ENCODE measurements around the gene PARP6. TPM values are rescaled to one million over a fixed set of nuclear protein-coding genes. Genes with fewer than 3 reads are reported as not detected.

PARP6 gene
- total RNA-seq, 1 experiment from 2014 or later = 28.8 TPM

- Histone ChIP-seq H3K27me3 (ENCODE audit: control insufficient read depth, insufficient read depth, low read length) (peaks cover 2% of the 10 kb centered on the region; the same call in 1 of the 2 replicates), H3K36me3 (replicated peaks; ENCODE audit: control insufficient read depth, insufficient read depth, low read length) (no peaks in the 10 kb centered on the region), H3K4me3 (ENCODE audit: insufficient read depth, low read depth, low read length) (peak within 1 kb of the TSS; percentile 100)
- DNase-seq = peak; percentile 99
Observed at GRCh38 chr15:72231066-72231832, 41.1 kb downstream of the PARP6 start, which contains the start of gene PKM. Gene PKM, minus strand, starts transcription at chr15:72231190. Its CDS starts 12,093 bp downstream, at chr15:72219097.

GRCh38 chr15:72230197-72231065 lies 41.9 kb downstream of the PARP6 start:
- H3K4me3 ChIP-seq (ENCODE audit: insufficient read depth, low read depth, low read length) = peak overlapping the region; percentile 100
- peaks cover 1% of the 10 kb centered on the region; the same call in 1 of the 2 replicates for H3K36me3 ChIP-seq (replicated peaks; ENCODE audit: control insufficient read depth, insufficient read depth, low read length)
- DNase-seq = peak; percentile 94
- H3K27me3 ChIP-seq (ENCODE audit: control insufficient read depth, insufficient read depth, low read length) = peaks cover 2% of the 10 kb centered on the region; the same call in 1 of the 2 replicates

- peaks cover 1% of the 10 kb centered on the region; the same call in 1 of the 2 replicates for H3K36me3 ChIP-seq (replicated peaks; ENCODE audit: control insufficient read depth, insufficient read depth, low read length)
- no peak for DNase-seq
- H3K27me3 ChIP-seq (ENCODE audit: control insufficient read depth, insufficient read depth, low read length) = no peaks in the 10 kb centered on the region; the same call in 1 of the 2 replicates
- peak overlapping the region; percentile 100 for H3K4me3 ChIP-seq (ENCODE audit: insufficient read depth, low read depth, low read length)
Observed at GRCh38 chr15:72229947-72230196, 42.5 kb downstream of the PARP6 start.

GRCh38 chr15:72229076-72229946 lies 43.0 kb downstream of the PARP6 start:
- peak overlapping the region; percentile 100 for H3K4me3 ChIP-seq (ENCODE audit: insufficient read depth, low read depth, low read length)
- no peaks in the 10 kb centered on the region; the same call in 1 of the 2 replicates for H3K27me3 ChIP-seq (ENCODE audit: control insufficient read depth, insufficient read depth, low read length)
- peaks cover 1% of the 10 kb centered on the region for H3K36me3 ChIP-seq (replicated peaks; ENCODE audit: control insufficient read depth, insufficient read depth, low read length)
- DNase-seq = no peak

- H3K36me3 ChIP-seq (replicated peaks; ENCODE audit: control insufficient read depth, insufficient read depth, low read length) = peaks cover 5% of the 10 kb centered on the region
- no peak for DNase-seq
- no peaks in the 10 kb centered on the region for H3K27me3 ChIP-seq (ENCODE audit: control insufficient read depth, insufficient read depth, low read length)
- no peak overlapping the region; the same call in 1 of the 2 replicates for H3K4me3 ChIP-seq (ENCODE audit: insufficient read depth, low read depth, low read length)
Observed at GRCh38 chr15:72227720-72228119, 44.6 kb downstream of the PARP6 start.

GRCh38 chr15:72227192-72227586 lies 45.2 kb downstream of the PARP6 start:
- Histone ChIP-seq H3K27me3 (ENCODE audit: control insufficient read depth, insufficient read depth, low read length) (no peaks in the 10 kb centered on the region), H3K36me3 (replicated peaks; ENCODE audit: control insufficient read depth, insufficient read depth, low read length) (peaks cover 9% of the 10 kb centered on the region), H3K4me3 (ENCODE audit: insufficient read depth, low read depth, low read length) (no peak overlapping the region; the same call in 1 of the 2 replicates)
- no peak for DNase-seq

- H3K27me3 ChIP-seq (ENCODE audit: control insufficient read depth, insufficient read depth, low read length) = no peaks in the 10 kb centered on the region
- H3K36me3 ChIP-seq (replicated peaks; ENCODE audit: control insufficient read depth, insufficient read depth, low read length) = peaks cover 30% of the 10 kb centered on the region
- DNase-seq = no peak
- no peak overlapping the region for H3K4me3 ChIP-seq (ENCODE audit: insufficient read depth, low read depth, low read length)
Observed at GRCh38 chr15:72223278-72223677, 49.1 kb downstream of the PARP6 start.

- DNase-seq = no peak
- Histone ChIP-seq H3K4me3 (ENCODE audit: insufficient read depth, low read depth, low read length) (no peak overlapping the region), H3K36me3 (replicated peaks; ENCODE audit: control insufficient read depth, insufficient read depth, low read length) (peaks cover 36% of the 10 kb centered on the region), H3K27me3 (ENCODE audit: control insufficient read depth, insufficient read depth, low read length) (no peaks in the 10 kb centered on the region)
Observed at GRCh38 chr15:72222393-72222792, 50.0 kb downstream of the PARP6 start.

- Histone ChIP-seq H3K4me3 (ENCODE audit: insufficient read depth, low read depth, low read length) (no peak overlapping the region), H3K36me3 (replicated peaks; ENCODE audit: control insufficient read depth, insufficient read depth, low read length) (peaks cover 50% of the 10 kb centered on the region), H3K27me3 (ENCODE audit: control insufficient read depth, insufficient read depth, low read length) (no peaks in the 10 kb centered on the region)
- DNase-seq = no peak
Observed at GRCh38 chr15:72220687-72221086, 51.7 kb downstream of the PARP6 start.

- Histone ChIP-seq H3K4me3 (ENCODE audit: insufficient read depth, low read depth, low read length) (no peak overlapping the region), H3K36me3 (replicated peaks; ENCODE audit: control insufficient read depth, insufficient read depth, low read length) (peaks cover 53% of the 10 kb centered on the region), H3K27me3 (ENCODE audit: control insufficient read depth, insufficient read depth, low read length) (no peaks in the 10 kb centered on the region)
- DNase-seq = no peak
Observed at GRCh38 chr15:72217216-72217615, 55.1 kb downstream of the PARP6 start.

- Histone ChIP-seq H3K36me3 (replicated peaks; ENCODE audit: control insufficient read depth, insufficient read depth, low read length) (peaks cover 59% of the 10 kb centered on the region), H3K27me3 (ENCODE audit: control insufficient read depth, insufficient read depth, low read length) (no peaks in the 10 kb centered on the region), H3K4me3 (ENCODE audit: insufficient read depth, low read depth, low read length) (no peak overlapping the region)
- no peak for DNase-seq
Observed at GRCh38 chr15:72216079-72216478, 56.3 kb downstream of the PARP6 start.

GRCh38 chr15:72207558-72208085 lies 64.7 kb downstream of the PARP6 start:
- Histone ChIP-seq H3K27me3 (ENCODE audit: control insufficient read depth, insufficient read depth, low read length) (no peaks in the 10 kb centered on the region), H3K36me3 (replicated peaks; ENCODE audit: control insufficient read depth, insufficient read depth, low read length) (peaks cover 85% of the 10 kb centered on the region), H3K4me3 (ENCODE audit: insufficient read depth, low read depth, low read length) (no peak overlapping the region)
- no peak for DNase-seq

GRCh38 chr15:72206677-72207000 lies 65.7 kb downstream of the PARP6 start:
- H3K36me3 ChIP-seq (replicated peaks; ENCODE audit: control insufficient read depth, insufficient read depth, low read length) = peaks cover 90% of the 10 kb centered on the region
- no peak for DNase-seq
- H3K27me3 ChIP-seq (ENCODE audit: control insufficient read depth, insufficient read depth, low read length) = no peaks in the 10 kb centered on the region
- no peak overlapping the region for H3K4me3 ChIP-seq (ENCODE audit: insufficient read depth, low read depth, low read length)

Data from H7 (cell line).